Breast epithelium (tissue), 4 donors: ENCODE results near the gene DCLK3. TPM values are rescaled to one million over a fixed set of nuclear protein-coding genes. Genes with fewer than 3 reads are reported as not detected.

ENCODE experiments used
- DNase-seq, 2 donors: peaks; one replicate each; pipeline ENCODE4 v3.0.0-alpha.2; 2019; ENCODE audit warnings: low spot score in 2 of 2
- H3K27ac ChIP-seq, 2 donors: fragments of 200-600 bp; sonication (generic) in 1 of 2; one replicate each; pipeline ENCODE4 v1.5.1; 2016 to 2019; ENCODE audit warnings: mild to moderate bottlenecking in 1 of 2
- H3K27me3 ChIP-seq, 2 donors: fragments of 200-600 bp; sonication (generic) in 1 of 2; one replicate each; pipeline versions ENCODE4 v1.5.1 to v1.6.0; 2017 to 2019; ENCODE audit warnings: control low read depth in 1 of 2, mild to moderate bottlenecking in 1 of 2
- H3K36me3 ChIP-seq: fragments of 200-600 bp; one replicate; pipeline ENCODE4 v1.5.1; 2019
- H3K4me1 ChIP-seq, 2 donors: fragments of 200-600 bp; sonication (generic); one replicate each; pipeline ENCODE4 v1.5.1; 2016 to 2019; ENCODE audit warnings: control low read depth in 1 of 2
- H3K4me3 ChIP-seq, 3 donors: fragments of 200-600 bp; sonication (generic); 1 replicate in 2 of 3; 2 replicates in 1 of 3; pipeline ENCODE4 v1.5.1; 2016 to 2019; ENCODE audit warnings: mild to moderate bottlenecking in 3 of 3, moderate library complexity in 2 of 3
- H3K9me3 ChIP-seq, 2 donors: fragments of 200-600 bp; sonication (generic) in 1 of 2; one replicate each; pipeline ENCODE4 v1.5.1; 2016 to 2019; ENCODE audit warnings: control low read depth in 1 of 2
- CTCF ChIP-seq, 3 donors: fragments of 450-650 bp; IDR thresholded peaks; one replicate each; pipeline ENCODE4 v1.5.1; 2016 to 2017; ENCODE audit warnings: antibody characterized with exemption in 3 of 3, mild to moderate bottlenecking in 3 of 3, moderate library complexity in 3 of 3
- POLR2A ChIP-seq: fragments of 450-650 bp; IDR thresholded peaks from one replicate; pipeline ENCODE4 v1.6.1; 2016; ENCODE audit warnings: antibody characterized with exemption, mild to moderate bottlenecking, moderate library complexity
- POLR2AphosphoS5 ChIP-seq, 3 donors: sonication (generic); formaldehyde crosslinking; IDR thresholded peaks; one replicate each; pipeline ENCODE4 v1.6.1; 2017; ENCODE audit warnings: antibody characterized with exemption in 3 of 3
- intact Hi-C: fragments of 100-400 bp; cut with DNase I; formaldehyde crosslinking; loops from one replicate; pipeline ENCODE4 v1.15.1; 2023; ENCODE audit warnings: low total_unique reads
- total RNA-seq, 3 donors: library from RNA; depleted of rRNA; stranded (reverse); fragments of >200 nt; gene quantifications; one replicate each; pipeline ENCODE4 v1.1.0, GENCODE V29; 2016

The DCLK3 gene
- total RNA-seq, 3 donors from 2014 or later: 0.16 TPM; not detected in 2

DNA sequence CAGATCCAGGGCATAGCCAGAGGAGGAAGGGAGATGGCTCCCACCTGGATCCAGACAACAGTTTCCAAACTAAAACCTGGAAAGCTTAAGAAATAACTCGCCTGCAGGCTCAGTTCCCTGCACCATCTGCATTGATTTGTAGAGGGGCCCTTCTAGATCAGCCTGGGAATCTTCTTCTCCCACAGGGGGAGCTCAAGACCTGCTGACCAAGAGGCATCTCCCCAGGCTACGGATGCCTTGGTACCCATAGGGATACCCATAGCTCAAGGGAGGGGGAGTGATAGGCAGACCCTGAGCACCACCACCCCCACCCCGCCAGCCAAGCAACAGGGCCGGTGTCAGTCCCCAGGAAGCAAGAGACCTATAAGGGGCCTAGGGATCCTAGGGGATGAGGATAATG is 28.0 kb upstream of the DCLK3 start:
- intact Hi-C loops: no loop called here
- Histone ChIP-seq H3K4me3 (no peak overlapping the region), H3K9me3 (no peaks in the 10 kb centered on the region), H3K36me3 (no peaks in the 10 kb centered on the region), H3K27ac (no peak overlapping the region), H3K4me1 (no peaks in the 10 kb centered on the region), H3K27me3 (no peaks in the 10 kb centered on the region)
- TF ChIP-seq POLR2A: no peak
- no peak for TF ChIP-seq POLR2AphosphoS5 (IDR thresholded peaks at IDR 0.05)
- TF ChIP-seq CTCF (IDR thresholded peaks at IDR 0.05): no peak
- DNase-seq: no peak

- no peak overlapping the region for H3K27ac ChIP-seq
- no peak for DNase-seq
- TF ChIP-seq POLR2A: no peak
- H3K4me1 ChIP-seq: no peaks in the 10 kb centered on the region
- H3K9me3 ChIP-seq: no peaks in the 10 kb centered on the region
- no peak overlapping the region for H3K4me3 ChIP-seq
- no peaks in the 10 kb centered on the region for H3K36me3 ChIP-seq
- intact Hi-C loops: no loop called here
- H3K27me3 ChIP-seq: no peaks in the 10 kb centered on the region
These were observed 26.4 kb upstream of the DCLK3 start for GRCh38 chr3:36790765-36791164.

GRCh38 chr3:36786921-36787890 is 22.9 kb upstream of the DCLK3 start:
- no peak overlapping the region for H3K4me3 ChIP-seq
- no peak for DNase-seq
- intact Hi-C loops: no loop called here
- no peak overlapping the region for H3K27ac ChIP-seq
- H3K27me3 ChIP-seq: no peaks in the 10 kb centered on the region
- no peak for TF ChIP-seq POLR2AphosphoS5 (IDR thresholded peaks at IDR 0.05)
- TF ChIP-seq POLR2A: no peak
- TF ChIP-seq CTCF (IDR thresholded peaks at IDR 0.05): no peak
- no peaks in the 10 kb centered on the region for H3K4me1 ChIP-seq
- H3K9me3 ChIP-seq: no peaks in the 10 kb centered on the region
- H3K36me3 ChIP-seq: no peaks in the 10 kb centered on the region

- Histone ChIP-seq H3K4me1 (no peaks in the 10 kb centered on the region), H3K27ac (no peak overlapping the region), H3K36me3 (no peaks in the 10 kb centered on the region), H3K9me3 (no peaks in the 10 kb centered on the region), H3K4me3 (no peak overlapping the region), H3K27me3 (no peaks in the 10 kb centered on the region)
- TF ChIP-seq POLR2A (no peak), CTCF (IDR thresholded peaks at IDR 0.05) (no peak)
- DNase-seq: no peak
- intact Hi-C loops: no loop called here
These were observed 19.8 kb upstream of the DCLK3 start for GRCh38 chr3:36784138-36784635.

DNA sequence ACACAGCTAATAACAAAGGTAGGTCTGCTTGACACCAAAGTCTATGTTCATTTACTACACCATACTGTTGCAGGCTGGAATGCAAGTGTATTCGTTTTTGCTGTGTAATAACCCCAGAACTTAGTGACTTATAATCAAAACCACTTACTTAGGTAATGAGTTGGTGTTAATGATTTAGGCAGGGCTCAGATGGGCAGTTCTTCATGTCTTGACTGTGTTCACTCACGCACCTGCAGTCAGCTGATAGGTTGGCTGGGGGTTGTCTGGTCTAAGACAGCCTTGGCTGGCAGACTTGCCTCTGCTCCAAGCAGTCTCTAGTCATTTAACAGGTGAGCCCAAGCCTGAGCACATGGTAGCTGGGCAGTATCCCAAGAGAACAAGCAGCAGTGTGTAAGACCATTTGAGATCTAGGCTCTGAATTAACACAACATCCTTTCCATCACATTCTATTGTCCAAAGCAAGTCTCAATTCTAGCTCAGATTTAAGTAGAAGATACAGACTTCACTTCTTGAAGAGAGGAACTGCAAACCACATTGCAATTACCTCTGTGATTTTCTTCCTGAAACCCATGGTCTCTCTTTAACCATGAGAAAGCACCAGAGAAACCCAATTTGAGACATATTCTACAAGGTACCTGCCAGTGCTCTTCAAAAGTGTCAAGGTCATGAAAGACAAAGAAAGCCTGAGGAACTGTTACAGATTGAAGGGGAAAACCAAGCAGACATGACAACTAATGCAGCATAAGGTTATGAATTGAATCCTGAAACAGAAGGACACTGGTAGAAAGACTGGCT is 13.3 kb upstream of the DCLK3 start:
- no peak for DNase-seq
- Histone ChIP-seq H3K36me3 (no peaks in the 10 kb centered on the region), H3K4me1 (no peaks in the 10 kb centered on the region), H3K27ac (no peak overlapping the region), H3K9me3 (no peaks in the 10 kb centered on the region), H3K27me3 (no peaks in the 10 kb centered on the region), H3K4me3 (no peak overlapping the region)
- intact Hi-C loops: no loop called here
- no peak for TF ChIP-seq POLR2AphosphoS5 (IDR thresholded peaks at IDR 0.05)

- TF ChIP-seq POLR2A (no peak), POLR2AphosphoS5 (IDR thresholded peaks at IDR 0.05) (no peak), CTCF (IDR thresholded peaks at IDR 0.05) (no peak)
- Histone ChIP-seq H3K27me3 (no peaks in the 10 kb centered on the region), H3K9me3 (no peaks in the 10 kb centered on the region), H3K36me3 (no peaks in the 10 kb centered on the region), H3K4me3 (no peak overlapping the region), H3K4me1 (no peaks in the 10 kb centered on the region), H3K27ac (no peak overlapping the region)
- intact Hi-C loops: no loop called here
- DNase-seq: no peak
These were observed 12.1 kb upstream of the DCLK3 start for GRCh38 chr3:36776436-36776835.
